DOHH2 (cell line): ENCODE measurements around the gene SLC2A9.

Experiments used
- H3F3A ChIP-seq: fragments of 200-600 bp; sonication (generic), shearing (Covaris generic); 2 replicates; pipeline ENCODE4 v1.6.0; 2016; ENCODE audit warnings: antibody characterized with exemption, mild to moderate bottlenecking; ENCODE audit not compliant: control insufficient read depth, insufficient read depth
- H3K27ac ChIP-seq: fragments of 200-600 bp; sonication (generic); 2 replicates; pipeline ENCODE4 v1.5.1; 2014; ENCODE audit warnings: low read depth, mild to moderate bottlenecking, low read length, moderate library complexity
- H3K27me3 ChIP-seq: fragments of 200-600 bp; sonication (generic); 2 replicates; pipeline ENCODE4 v1.6.1; 2014; ENCODE audit warnings: mild to moderate bottlenecking, low read length, mixed read lengths; ENCODE audit not compliant: control insufficient read depth
- H3K36me3 ChIP-seq: fragments of 200-600 bp; sonication (generic); 2 replicates; pipeline ENCODE4 v1.6.1; 2014; ENCODE audit warnings: mild to moderate bottlenecking, low read length, moderate library complexity, mixed read lengths; ENCODE audit not compliant: control insufficient read depth
- H3K4me1 ChIP-seq: fragments of 200-600 bp; sonication (generic); 2 replicates; pipeline ENCODE4 v1.6.1; 2014; ENCODE audit warnings: mild to moderate bottlenecking, low read length, mixed read lengths; ENCODE audit not compliant: control insufficient read depth
- H3K4me2 ChIP-seq: fragments of 200-600 bp; sonication (generic); 2 replicates; pipeline ENCODE4 v1.6.0; 2014; ENCODE audit warnings: mild to moderate bottlenecking, low read length, moderate library complexity
- H3K4me3 ChIP-seq: fragments of 200-600 bp; sonication (generic); 2 replicates; pipeline ENCODE4 v1.5.1; 2014; ENCODE audit warnings: mild to moderate bottlenecking, low read length, mixed read lengths
- H3K79me2 ChIP-seq: fragments of 200-600 bp; sonication (generic); 2 replicates; pipeline ENCODE4 v1.6.1; 2014; ENCODE audit warnings: mild to moderate bottlenecking, low read length, mixed read lengths; ENCODE audit not compliant: control insufficient read depth
- H3K9me2 ChIP-seq: fragments of 200-600 bp; sonication (generic); replicated peaks from 2 replicates; pipeline ENCODE4 v1.6.1; 2014; ENCODE audit warnings: mild to moderate bottlenecking, low read length, mixed read lengths; ENCODE audit not compliant: control insufficient read depth
- H3K9me3 ChIP-seq: fragments of 200-600 bp; sonication (generic); 2 replicates; pipeline ENCODE4 v1.6.1; 2014; ENCODE audit warnings: antibody characterized with exemption, low read length, mixed read lengths; ENCODE audit not compliant: control insufficient read depth, insufficient read depth
- H4K20me1 ChIP-seq: fragments of 200-600 bp; sonication (generic); 2 replicates; pipeline ENCODE4 v1.6.0; 2014; ENCODE audit warnings: low read depth, mild to moderate bottlenecking, antibody characterized with exemption, low read length, moderate library complexity; ENCODE audit not compliant: control insufficient read depth, insufficient read depth
- CTCF ChIP-seq: fragments of 200-600 bp; sonication (generic); IDR thresholded peaks from one replicate; pipeline ENCODE4 v1.5.1; 2014; ENCODE audit warnings: antibody characterized with exemption, mild to moderate bottlenecking, low read depth, low read length; ENCODE audit not compliant: poor library complexity, severe bottlenecking
- EZH2phosphoT487 ChIP-seq: fragments of 200-600 bp; sonication (generic); IDR thresholded peaks from 2 replicates; pipeline ENCODE4 v1.6.1; 2017; ENCODE audit warnings: borderline replicate concordance, mild to moderate bottlenecking, antibody characterized with exemption, low read length, moderate library complexity, mixed read lengths

Gene SLC2A9

GRCh38 chr4:9962611-9963314 is 58.5 kb downstream of the SLC2A9 start:
- H3K4me3 ChIP-seq = no peak overlapping the region
- TF ChIP-seq EZH2phosphoT487 = no peak
- TF ChIP-seq CTCF = no peak
- no peaks in the 10 kb centered on the region for H3K79me2 ChIP-seq
- no peaks in the 10 kb centered on the region for H3F3A ChIP-seq
- H3K27ac ChIP-seq = no peak overlapping the region
- no peak overlapping the region for H3K4me2 ChIP-seq
- H4K20me1 ChIP-seq = no peaks in the 10 kb centered on the region
- no peaks in the 10 kb centered on the region for H3K9me3 ChIP-seq
- H3K27me3 ChIP-seq = no peaks in the 10 kb centered on the region
- no peaks in the 10 kb centered on the region for H3K9me2 ChIP-seq
- H3K36me3 ChIP-seq = no peaks in the 10 kb centered on the region
- no peaks in the 10 kb centered on the region for H3K4me1 ChIP-seq

GRCh38 chr4:9954468-9954867 is 66.8 kb downstream of the SLC2A9 start:
- TF ChIP-seq EZH2phosphoT487 = no peak
- TF ChIP-seq CTCF = no peak
- H3K9me2 ChIP-seq = no peaks in the 10 kb centered on the region
- no peaks in the 10 kb centered on the region for H3K4me1 ChIP-seq
- H3K9me3 ChIP-seq = no peaks in the 10 kb centered on the region
- no peaks in the 10 kb centered on the region for H3F3A ChIP-seq
- H3K27ac ChIP-seq = no peak overlapping the region
- no peaks in the 10 kb centered on the region for H4K20me1 ChIP-seq
- no peaks in the 10 kb centered on the region for H3K27me3 ChIP-seq
- H3K79me2 ChIP-seq = no peaks in the 10 kb centered on the region
- no peaks in the 10 kb centered on the region for H3K36me3 ChIP-seq
- H3K4me2 ChIP-seq = no peak overlapping the region
- H3K4me3 ChIP-seq = no peak overlapping the region

GRCh38 chr4:9953089-9953488 is 68.2 kb downstream of the SLC2A9 start:
- no peak for TF ChIP-seq EZH2phosphoT487
- no peak for TF ChIP-seq CTCF

More at GRCh38 chr4:9953089-9953488, 68.2 kb downstream of the SLC2A9 start:
- Histone ChIP-seq H3K79me2 (no peaks in the 10 kb centered on the region), H3K4me2 (no peak overlapping the region), H4K20me1 (no peaks in the 10 kb centered on the region), H3K9me3 (no peaks in the 10 kb centered on the region), H3F3A (no peaks in the 10 kb centered on the region), H3K27ac (no peak overlapping the region), H3K36me3 (no peaks in the 10 kb centered on the region), H3K4me1 (no peaks in the 10 kb centered on the region), H3K27me3 (no peaks in the 10 kb centered on the region), H3K9me2 (no peaks in the 10 kb centered on the region), H3K4me3 (no peak overlapping the region)
